Liver (tissue), 9 donors: Measurements from ENCODE around the gene PDX1. TPM values are rescaled to one million over a fixed set of nuclear protein-coding genes. Genes with fewer than 3 reads are reported as not detected.

Source experiments
- DNase-seq: peaks from one replicate; pipeline ENCODE4 v3.0.0-alpha.2; 2017; ENCODE audit warnings: low spot score
- H3K27ac ChIP-seq, 2 donors: one replicate each; pipeline ENCODE4 v1.7.0; 2013; ENCODE audit warnings: inconsistent platforms in 2 of 2, low read length in 2 of 2, control low read depth in 1 of 2, low read depth in 1 of 2, mild to moderate bottlenecking in 1 of 2
- H3K27me3 ChIP-seq, 4 donors: one replicate each; pipeline versions ENCODE4 v1.6.1 to v1.7.0; 2013; ENCODE audit warnings: low read length in 3 of 4, inconsistent platforms in 1 of 4, mild to moderate bottlenecking in 1 of 4, moderate library complexity in 1 of 4; ENCODE audit not compliant: control insufficient read depth in 4 of 4, insufficient read depth in 4 of 4
- H3K36me3 ChIP-seq, 4 donors: one replicate each; pipeline versions ENCODE4 v1.6.1 to v1.7.0; 2013; ENCODE audit warnings: low read length in 3 of 4, mild to moderate bottlenecking in 3 of 4, low read depth in 1 of 4, moderate library complexity in 1 of 4; ENCODE audit not compliant: control insufficient read depth in 4 of 4, insufficient read depth in 3 of 4
- H3K4me1 ChIP-seq, 4 donors: one replicate each; pipeline versions ENCODE4 v1.6.1 to v1.7.0; 2013; ENCODE audit warnings: low read length in 3 of 4, mild to moderate bottlenecking in 3 of 4, moderate library complexity in 1 of 4; ENCODE audit not compliant: control insufficient read depth in 4 of 4, insufficient read depth in 4 of 4
- H3K4me3 ChIP-seq, 3 donors: one replicate each; pipeline versions ENCODE4 v1.6.1 to v1.7.0; 2013; ENCODE audit warnings: low read length in 3 of 3, control low read depth in 1 of 3, low read depth in 1 of 3, mild to moderate bottlenecking in 1 of 3
- H3K9ac ChIP-seq, 2 donors: one replicate each; pipeline ENCODE4 v1.7.0; 2013; ENCODE audit warnings: low read length in 2 of 2, mild to moderate bottlenecking in 2 of 2, moderate library complexity in 2 of 2, control low read depth in 1 of 2, low read depth in 1 of 2
- H3K9me3 ChIP-seq, 4 donors: one replicate each; pipeline versions ENCODE4 v1.6.1 to v1.7.0; 2013; ENCODE audit warnings: low read length in 3 of 4; ENCODE audit not compliant: control insufficient read depth in 4 of 4
- ATF3 ChIP-seq: IDR thresholded peaks from 2 replicates; pipeline ENCODE4 v1.6.1; 2016; ENCODE audit warnings: antibody characterized with exemption
- CTCF ChIP-seq: fragments of 150-350 bp; IDR thresholded peaks from 2 replicates; pipeline ENCODE4 v1.5.1; 2017; ENCODE audit warnings: improper control_type of control experiment, low read depth, low read length; ENCODE audit not compliant: missing input control
- EGR1 ChIP-seq, 2 donors: IDR thresholded peaks; 2 replicates each; pipeline ENCODE4 v1.6.1; 2016 to 2018; ENCODE audit warnings: antibody characterized with exemption in 2 of 2, low read depth in 2 of 2
- FOXA1 ChIP-seq: IDR thresholded peaks from 2 replicates; pipeline ENCODE4 v1.6.1; 2016; ENCODE audit warnings: antibody characterized with exemption
- HNF4A ChIP-seq, 2 donors: conservative IDR thresholded peaks; 2 replicates each; pipeline ENCODE4 v1.6.1; 2016; ENCODE audit warnings: antibody characterized with exemption in 2 of 2, mild to moderate bottlenecking in 2 of 2
- HNF4G ChIP-seq: IDR thresholded peaks from 2 replicates; pipeline ENCODE4 v1.6.1; 2016; ENCODE audit warnings: antibody characterized with exemption
- JUND ChIP-seq, 2 donors: IDR thresholded peaks; 2 replicates each; pipeline ENCODE4 v1.6.1; 2016; ENCODE audit warnings: antibody characterized with exemption in 2 of 2
- MAX ChIP-seq: IDR thresholded peaks from 2 replicates; pipeline ENCODE4 v1.6.1; 2016; ENCODE audit warnings: antibody characterized with exemption
- NR2F2 ChIP-seq: IDR thresholded peaks from 2 replicates; pipeline ENCODE4 v1.6.1; 2016; ENCODE audit warnings: antibody characterized with exemption
- RAD21 ChIP-seq, 2 donors: IDR thresholded peaks; 2 replicates each; pipeline ENCODE4 v1.6.1; 2016; ENCODE audit warnings: antibody characterized with exemption in 2 of 2, mild to moderate bottlenecking in 2 of 2
- RXRA ChIP-seq, 2 donors: IDR thresholded peaks; 2 replicates each; pipeline ENCODE4 v1.6.1; 2017 to 2018; ENCODE audit warnings: antibody characterized with exemption in 2 of 2, mild to moderate bottlenecking in 1 of 2
- SP1 ChIP-seq: IDR thresholded peaks from 2 replicates; pipeline ENCODE4 v1.6.1; 2018; ENCODE audit warnings: antibody characterized with exemption, mild to moderate bottlenecking
- WGBS: extraction: QIAGEN DNeasy Blood & Tissue Kit; methylation state at CpG from one replicate; pipeline ENCODE4 v1.1.7; 2013; 5-methylcytosine and 5-hydroxymethylcytosine counted together
- polyA plus RNA-seq, 2 donors: library from polyadenylated mRNA; stranded (reverse) in 1 of 2; unstranded in 1 of 2; fragments of 200-250 nt in 1 of 2; fragments of >200 nt in 1 of 2; fragmentation: Nextera tagmentation in 1 of 2; extraction: Ambion mirVana in 1 of 2; gene quantifications; one replicate each; pipeline versions ENCODE4 v1.2.1 to v1.2.3, GENCODE V29; 2013 to 2015
- total RNA-seq, 2 donors: library from RNA; depleted of rRNA; stranded (reverse); fragments of >200 nt; gene quantifications; one replicate each; pipeline ENCODE4 v1.2.3, GENCODE V29; 2014
- donor health status: healthy.
- donor health status: healthy.
- donor health status: healthy.
- donor health status: healthy.
- donor health status: healthy.

PDX1 gene
- total and polyA plus RNA-seq, 4 donors, result 0.08 to 0.16 (median 0.10) TPM; not detected in 1

- Histone ChIP-seq H3K27me3 (peaks cover 5 to 22% (median 19%) of the 10 kb centered on the region in 4 donors), H3K4me1 (peaks cover 0 to 8% (median 3%) of the 10 kb centered on the region in 4 donors), H3K27ac (no peak overlapping the region), H3K36me3 (no peaks in the 10 kb centered on the region), H3K4me3 (no peak overlapping the region), H3K9ac (no peak overlapping the region), H3K9me3 (no peaks in the 10 kb centered on the region)
- DNase-seq, result no peak
- WGBS, result 9% methylated on average over 48 of the region's 48 CpGs
- TF ChIP-seq RAD21 (IDR thresholded peaks at IDR 0.05) (no peak), HNF4A (conservative IDR thresholded peaks at IDR 0.05) (no peak), FOXA1 (no peak), MAX (no peak), EGR1 (IDR thresholded peaks at IDR 0.05; ENCODE audit: low read depth in 2 of 2) (no peak), CTCF (no peak), JUND (IDR thresholded peaks at IDR 0.05) (no peak), HNF4G (no peak), NR2F2 (no peak)
Measured at GRCh38 chr13:27928805-27929753, 9.3 kb downstream of the PDX1 start.

- DNase-seq, result no peak
- H3K9ac ChIP-seq, result no peak overlapping the region
- peaks cover 0 to 8% (median 2%) of the 10 kb centered on the region in 4 donors for H3K4me1 ChIP-seq
- peaks cover 5 to 17% (median 16%) of the 10 kb centered on the region in 4 donors for H3K27me3 ChIP-seq
- no peak overlapping the region for H3K27ac ChIP-seq
- no peaks in the 10 kb centered on the region for H3K36me3 ChIP-seq
- TF ChIP-seq RXRA (IDR thresholded peaks at IDR 0.05), result no peak
- TF ChIP-seq HNF4G, result no peak
- TF ChIP-seq NR2F2, result no peak
- TF ChIP-seq CTCF, result no peak
- no peak for TF ChIP-seq RAD21 (IDR thresholded peaks at IDR 0.05)
- TF ChIP-seq MAX, result no peak
- no peak for TF ChIP-seq SP1
- no peak for TF ChIP-seq HNF4A (conservative IDR thresholded peaks at IDR 0.05)
- no peak for TF ChIP-seq ATF3
- no peak for TF ChIP-seq FOXA1
- no peaks in the 10 kb centered on the region for H3K9me3 ChIP-seq
- H3K4me3 ChIP-seq, result no peak overlapping the region
Measured at GRCh38 chr13:27929868-27930267, 10.1 kb downstream of the PDX1 start.
